Endothelial cell of umbilical vein (primary cell): ENCODE measurements around the gene B4GALNT1.
"Not testable (repeated sequence)": the region's sequence is repeated elsewhere in the genome, so short reads cannot be mapped to it uniquely, and the experiment has no call there.

Experiments
- EZH2 ChIP-seq: IDR thresholded peaks from 2 replicates; pipeline ENCODE4 v1.6.1; 2012; ENCODE audit warnings: borderline replicate concordance, low read depth, mild to moderate bottlenecking, moderate library complexity, low read length, inconsistent platforms; ENCODE audit not compliant: severe bottlenecking
- POLR2A ChIP-seq: IDR thresholded peaks from 2 replicates; pipeline ENCODE4 v1.6.1; 2012; ENCODE audit warnings: low read depth, mild to moderate bottlenecking, control low read depth, low read length
- TF ChIP-seq, protein P1 (sequence below), 2 donors: IDR thresholded peaks; 1 replicate in 1 of 2; 2 replicates in 1 of 2; pipeline ENCODE4 v1.5.1; 2011; ENCODE audit warnings: low read length in 2 of 2, mild to moderate bottlenecking in 2 of 2, moderate library complexity in 2 of 2, control low read depth in 1 of 2, inconsistent platforms in 1 of 2, low read depth in 1 of 2; ENCODE audit not compliant: insufficient read depth in 1 of 2; ENCODE audit errors: extremely low read depth in 1 of 2

- TF ChIP-seq, protein P1, sequence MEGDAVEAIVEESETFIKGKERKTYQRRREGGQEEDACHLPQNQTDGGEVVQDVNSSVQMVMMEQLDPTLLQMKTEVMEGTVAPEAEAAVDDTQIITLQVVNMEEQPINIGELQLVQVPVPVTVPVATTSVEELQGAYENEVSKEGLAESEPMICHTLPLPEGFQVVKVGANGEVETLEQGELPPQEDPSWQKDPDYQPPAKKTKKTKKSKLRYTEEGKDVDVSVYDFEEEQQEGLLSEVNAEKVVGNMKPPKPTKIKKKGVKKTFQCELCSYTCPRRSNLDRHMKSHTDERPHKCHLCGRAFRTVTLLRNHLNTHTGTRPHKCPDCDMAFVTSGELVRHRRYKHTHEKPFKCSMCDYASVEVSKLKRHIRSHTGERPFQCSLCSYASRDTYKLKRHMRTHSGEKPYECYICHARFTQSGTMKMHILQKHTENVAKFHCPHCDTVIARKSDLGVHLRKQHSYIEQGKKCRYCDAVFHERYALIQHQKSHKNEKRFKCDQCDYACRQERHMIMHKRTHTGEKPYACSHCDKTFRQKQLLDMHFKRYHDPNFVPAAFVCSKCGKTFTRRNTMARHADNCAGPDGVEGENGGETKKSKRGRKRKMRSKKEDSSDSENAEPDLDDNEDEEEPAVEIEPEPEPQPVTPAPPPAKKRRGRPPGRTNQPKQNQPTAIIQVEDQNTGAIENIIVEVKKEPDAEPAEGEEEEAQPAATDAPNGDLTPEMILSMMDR (IDR thresholded peaks at IDR 0.05; ENCODE audit: extremely low read depth in 1 of 2, insufficient read depth in 1 of 2, low read depth in 1 of 2, low read length in 2 of 2) = not testable (repeated sequence)
- TF ChIP-seq POLR2A, EZH2: not testable (repeated sequence)
These were observed 23.4 kb upstream of the B4GALNT1 start for GRCh38 chr12:57656408-57656807.
